ENCODE data around the gene CFAP58.

Gene CFAP58

DNA sequence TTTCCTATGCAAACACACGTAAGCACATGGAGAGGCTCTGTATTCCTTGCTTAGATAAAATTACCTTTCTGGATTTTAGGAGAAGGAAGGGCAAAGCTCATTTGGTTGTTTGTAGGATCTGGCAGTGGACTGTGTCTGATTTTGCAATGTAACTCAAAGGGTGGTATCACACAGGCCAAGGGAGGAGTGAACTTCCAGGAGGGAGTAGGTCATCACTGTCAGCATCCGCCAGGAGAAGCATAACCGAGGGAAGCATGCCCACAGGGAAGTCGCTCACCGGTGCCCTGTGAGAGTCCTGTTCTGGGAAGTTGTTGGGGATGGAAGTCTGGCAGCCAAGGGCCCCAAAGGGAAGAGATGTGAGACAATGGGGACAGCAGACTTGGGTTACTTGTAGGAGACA is 74.4 kb downstream of the CFAP58 start:
- TF ChIP-seq POLR2A (IDR thresholded peaks at IDR 0.05; ENCODE audit: low read depth, low read length), result no peak
- FAIRE-seq, result no peak
- DNase-seq (ENCODE audit: insufficient read length), result no peak

DNA sequence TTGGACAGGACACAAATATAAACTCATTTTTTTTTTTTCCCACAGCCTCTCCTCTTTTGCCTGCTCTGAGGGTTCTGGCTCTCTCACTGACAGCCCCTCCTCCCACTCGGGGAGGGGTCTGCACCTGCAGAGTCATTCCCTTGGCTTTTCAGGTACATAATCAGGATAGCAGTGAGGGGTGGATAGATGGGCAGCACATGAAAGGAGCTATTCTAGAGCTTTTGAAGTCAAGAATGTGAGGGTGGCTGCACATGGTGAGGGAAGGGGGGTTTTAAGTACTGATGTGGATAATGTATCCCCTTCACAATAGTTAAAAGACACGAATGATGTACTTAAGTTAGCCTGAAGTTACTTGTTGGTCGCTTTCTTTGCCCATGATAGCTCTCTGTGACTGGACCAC is 76.2 kb downstream of the CFAP58 start:
- FAIRE-seq (no peak), DNase-seq (ENCODE audit: insufficient read length) (no peak)
- TF ChIP-seq TAF1 (IDR thresholded peaks at IDR 0.05; ENCODE audit: borderline replicate concordance, low read depth, low read length), result no peak
- no peak for TF ChIP-seq POLR2AphosphoS5 (IDR thresholded peaks at IDR 0.05; ENCODE audit: low read depth, low read length)
- TF ChIP-seq POLR2A (IDR thresholded peaks at IDR 0.05; ENCODE audit: low read depth, low read length), result no peak

DNA sequence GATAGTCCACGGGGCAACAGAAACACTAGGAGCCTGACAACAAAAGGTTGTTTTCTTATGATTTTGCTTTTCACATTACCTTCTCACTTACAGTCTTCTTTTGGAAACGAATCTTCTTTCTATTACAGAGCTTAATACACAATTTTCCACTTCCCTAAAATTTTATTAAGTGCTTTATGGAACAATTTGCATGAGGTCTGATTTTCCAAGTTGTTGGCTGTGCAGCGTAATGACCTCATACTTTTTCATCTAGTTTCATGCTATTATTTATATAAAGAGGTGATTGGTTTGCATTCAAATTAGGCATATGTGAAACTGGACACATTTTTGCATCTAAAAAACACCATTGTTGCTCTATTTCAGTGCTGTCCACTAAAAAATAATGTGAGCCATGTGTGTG is 76.7 kb downstream of the CFAP58 start:
- TF ChIP-seq TAF1 (IDR thresholded peaks at IDR 0.05; ENCODE audit: borderline replicate concordance, low read depth, low read length) (no peak), POLR2A (IDR thresholded peaks at IDR 0.05; ENCODE audit: low read depth, low read length) (no peak), POLR2AphosphoS5 (IDR thresholded peaks at IDR 0.05; ENCODE audit: low read depth, low read length) (no peak)
- FAIRE-seq (no peak), DNase-seq (ENCODE audit: insufficient read length) (no peak)

DNA sequence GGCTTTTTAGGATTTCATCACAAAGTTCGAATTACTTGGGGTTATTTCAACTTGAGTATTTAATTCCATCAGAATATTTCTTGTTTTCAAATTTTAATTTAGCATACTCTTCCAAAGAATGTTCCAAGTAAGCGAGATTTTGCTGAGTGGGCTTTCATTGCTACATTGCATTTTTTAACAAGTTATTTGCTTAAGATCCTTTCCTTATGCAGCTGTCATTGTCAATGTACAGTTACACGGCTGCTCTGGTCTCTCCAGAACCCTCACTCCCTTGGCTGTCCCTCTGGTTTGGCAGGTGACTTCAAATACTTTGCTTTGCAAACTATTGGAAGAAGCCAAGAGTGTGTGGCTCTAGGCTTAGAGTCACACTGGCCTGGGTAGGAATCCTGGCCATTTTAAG is 80.0 kb downstream of the CFAP58 start:
- FAIRE-seq (no peak), DNase-seq (ENCODE audit: insufficient read length) (no peak)
- TF ChIP-seq POLR2A (IDR thresholded peaks at IDR 0.05; ENCODE audit: low read depth, low read length) (no peak), POLR2AphosphoS5 (IDR thresholded peaks at IDR 0.05; ENCODE audit: low read depth, low read length) (no peak), TAF1 (IDR thresholded peaks at IDR 0.05; ENCODE audit: borderline replicate concordance, low read depth, low read length) (no peak)

DNA sequence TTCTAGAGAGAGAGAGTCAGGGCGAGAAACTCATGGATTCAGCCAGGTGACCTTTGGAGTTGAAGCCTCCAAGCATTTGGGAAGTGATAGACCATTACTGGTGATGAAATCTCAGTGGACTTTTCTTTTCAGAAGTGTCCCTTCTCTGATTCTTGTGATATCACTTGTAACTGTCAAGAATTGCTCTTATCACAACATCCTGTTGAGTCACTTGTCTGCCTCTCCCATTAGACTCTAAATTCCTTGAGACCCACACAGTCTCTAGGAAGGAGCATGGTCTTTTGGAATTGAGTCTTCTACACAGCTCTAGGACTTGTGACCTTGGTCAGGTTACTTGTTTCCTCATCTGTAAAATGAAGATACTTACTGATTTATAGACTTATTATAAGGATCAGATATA is 81.0 kb downstream of the CFAP58 start:
- DNase-seq (ENCODE audit: insufficient read length) (no peak), FAIRE-seq (no peak)
- no peak for TF ChIP-seq POLR2AphosphoS5 (IDR thresholded peaks at IDR 0.05; ENCODE audit: low read depth, low read length)
- TF ChIP-seq POLR2A (IDR thresholded peaks at IDR 0.05; ENCODE audit: low read depth, low read length), result no peak
- no peak for TF ChIP-seq TAF1 (IDR thresholded peaks at IDR 0.05; ENCODE audit: borderline replicate concordance, low read depth, low read length)

DNA sequence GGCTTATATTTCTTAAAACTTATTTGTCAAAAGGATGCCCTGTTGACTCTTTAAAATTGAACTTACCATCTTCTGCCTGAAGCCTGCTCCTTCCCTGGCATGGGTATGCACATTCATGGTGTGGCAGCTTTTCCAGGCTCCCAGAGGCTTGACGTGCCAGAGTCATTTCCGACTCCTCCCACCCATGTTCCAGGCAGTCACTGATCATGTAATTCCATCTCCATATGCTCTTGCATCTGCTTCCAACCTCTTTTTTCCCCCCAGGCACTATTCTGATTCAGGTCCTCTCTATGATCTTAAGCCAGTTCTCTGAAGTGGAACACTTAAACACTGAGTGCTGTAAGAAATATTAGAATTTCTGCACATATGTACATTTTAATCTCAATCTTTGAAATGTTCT is 82.2 kb downstream of the CFAP58 start:
- no peak for FAIRE-seq
- TF ChIP-seq POLR2AphosphoS5 (IDR thresholded peaks at IDR 0.05; ENCODE audit: low read depth, low read length), result no peak
- no peak for TF ChIP-seq POLR2A (IDR thresholded peaks at IDR 0.05; ENCODE audit: low read depth, low read length)
- no peak for TF ChIP-seq TAF1 (IDR thresholded peaks at IDR 0.05; ENCODE audit: borderline replicate concordance, low read depth, low read length)
- DNase-seq (ENCODE audit: insufficient read length), result no peak

DNA sequence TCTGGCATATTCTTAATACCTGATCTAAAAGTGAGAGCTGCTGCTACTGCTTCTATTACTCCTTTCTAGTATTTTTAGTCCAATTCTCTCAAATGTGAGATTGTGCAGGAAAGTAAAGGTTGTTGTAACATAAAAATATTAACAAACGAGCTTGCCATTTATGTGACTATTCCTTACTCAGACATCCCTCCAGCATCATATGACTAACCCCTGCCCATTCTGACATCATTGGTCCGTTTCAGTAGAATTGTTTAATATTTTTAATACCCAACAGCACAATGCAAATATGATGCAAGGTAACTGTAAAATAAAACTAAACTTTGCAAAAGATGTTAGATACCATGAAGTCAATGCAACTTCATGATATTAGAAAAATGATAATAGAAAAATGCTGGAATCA is 83.6 kb downstream of the CFAP58 start:
- DNase-seq (ENCODE audit: insufficient read length), result no peak
- no peak for FAIRE-seq
- TF ChIP-seq TAF1 (IDR thresholded peaks at IDR 0.05; ENCODE audit: borderline replicate concordance, low read depth, low read length) (no peak), POLR2AphosphoS5 (IDR thresholded peaks at IDR 0.05; ENCODE audit: low read depth, low read length) (no peak), POLR2A (IDR thresholded peaks at IDR 0.05; ENCODE audit: low read depth, low read length) (no peak)

DNA sequence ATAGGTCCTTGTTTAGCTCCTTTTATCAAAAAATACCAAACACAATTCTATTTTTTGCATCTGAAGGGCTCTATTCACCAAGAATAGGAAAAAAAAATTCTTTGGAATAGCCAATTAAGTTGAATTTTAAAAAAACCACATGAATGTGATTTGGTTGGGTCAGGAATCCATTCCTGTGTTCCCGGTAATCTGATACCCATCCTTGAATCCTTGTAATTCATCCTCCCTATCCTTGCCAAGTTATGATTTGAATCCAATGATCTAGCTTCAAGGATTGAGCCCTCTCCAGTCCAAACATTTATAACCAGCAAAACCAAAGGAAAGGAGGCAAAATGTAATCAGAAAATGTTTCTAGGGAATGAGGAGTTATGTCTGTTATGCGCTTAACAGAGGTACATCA is 86.6 kb downstream of the CFAP58 start:
- no peak for DNase-seq (ENCODE audit: insufficient read length)
- no peak for FAIRE-seq
- TF ChIP-seq POLR2AphosphoS5 (IDR thresholded peaks at IDR 0.05; ENCODE audit: low read depth, low read length) (no peak), TAF1 (IDR thresholded peaks at IDR 0.05; ENCODE audit: borderline replicate concordance, low read depth, low read length) (no peak), POLR2A (IDR thresholded peaks at IDR 0.05; ENCODE audit: low read depth, low read length) (no peak)

DNA sequence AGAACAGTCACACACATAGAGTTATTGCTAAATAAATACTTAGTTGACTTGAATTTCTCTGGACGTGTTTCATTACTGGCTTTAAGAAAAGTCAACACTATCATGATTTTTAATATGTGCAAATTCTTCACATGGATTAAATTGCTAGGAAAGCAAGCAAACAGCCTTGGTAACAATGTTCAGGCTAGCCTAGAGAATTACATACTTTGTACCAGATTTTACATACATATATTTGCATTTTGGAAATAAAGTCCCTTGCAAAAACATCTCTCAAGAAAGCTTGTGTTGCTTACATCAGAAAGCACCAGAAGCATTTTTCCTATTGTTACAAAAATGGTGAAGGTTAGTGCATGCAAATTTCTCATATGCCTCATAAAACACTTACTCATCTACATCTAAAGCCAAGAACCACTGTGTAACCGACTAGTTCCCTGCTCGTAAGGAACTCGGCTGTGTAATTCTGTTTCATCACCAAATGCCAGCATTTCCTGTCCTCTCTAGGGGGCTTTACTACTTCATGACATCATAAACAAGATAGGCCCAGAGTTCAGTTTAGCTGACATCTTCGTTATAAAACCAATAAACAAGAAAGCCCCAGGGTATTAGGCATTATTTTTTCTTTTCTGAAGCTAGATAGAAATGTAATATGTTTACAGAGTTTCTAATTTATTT is 87.8 kb downstream of the CFAP58 start:
- TF ChIP-seq TAF1 (IDR thresholded peaks at IDR 0.05; ENCODE audit: borderline replicate concordance, low read depth, low read length) (no peak), POLR2A (IDR thresholded peaks at IDR 0.05; ENCODE audit: low read depth, low read length) (no peak), POLR2AphosphoS5 (IDR thresholded peaks at IDR 0.05; ENCODE audit: low read depth, low read length) (no peak)
- no peak for DNase-seq (ENCODE audit: insufficient read length)
- FAIRE-seq, result no peak

DNA sequence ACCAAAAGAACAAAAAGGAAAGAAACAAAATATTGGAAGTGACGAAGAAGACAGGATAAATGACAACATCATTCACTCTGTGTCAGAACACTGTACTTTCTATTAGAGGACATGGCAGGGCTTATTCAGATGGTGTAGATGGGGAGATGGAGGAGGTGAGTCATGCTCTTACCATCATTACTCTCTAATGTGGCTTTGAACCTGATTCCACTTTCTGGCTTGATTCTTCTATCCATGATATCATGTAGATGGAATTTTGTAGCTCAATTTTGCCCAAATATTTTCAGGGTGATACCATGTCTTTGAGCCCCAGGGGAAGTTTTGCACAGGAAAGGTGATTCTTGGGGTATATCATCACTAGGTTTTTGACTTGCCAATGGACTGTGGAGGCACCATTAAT is 91.7 kb downstream of the CFAP58 start:
- TF ChIP-seq POLR2A (IDR thresholded peaks at IDR 0.05; ENCODE audit: low read depth, low read length) (no peak), POLR2AphosphoS5 (IDR thresholded peaks at IDR 0.05; ENCODE audit: low read depth, low read length) (no peak), TAF1 (IDR thresholded peaks at IDR 0.05; ENCODE audit: borderline replicate concordance, low read depth, low read length) (no peak)
- DNase-seq (ENCODE audit: insufficient read length), result no peak
- peak; percentile 53 for FAIRE-seq

DNA sequence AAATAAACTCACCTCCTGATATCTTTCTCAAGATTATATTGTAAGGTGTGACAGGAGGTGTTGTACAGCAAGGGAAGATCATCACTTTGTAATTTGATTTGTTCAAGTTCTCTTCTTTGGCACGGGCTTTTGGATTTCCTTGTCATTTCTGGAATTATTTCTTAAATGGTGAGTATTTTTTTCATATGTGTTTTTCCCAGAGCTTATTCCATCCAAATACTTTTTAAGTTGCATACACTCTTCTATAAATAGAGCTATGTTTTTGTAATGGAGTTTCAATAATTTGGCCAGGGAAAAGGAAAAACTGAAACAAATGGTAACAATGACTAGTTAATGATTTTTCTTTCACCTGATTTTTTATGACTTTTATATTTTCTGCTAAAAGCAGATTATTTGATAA is 92.5 kb downstream of the CFAP58 start:
- no peak for TF ChIP-seq TAF1 (IDR thresholded peaks at IDR 0.05; ENCODE audit: borderline replicate concordance, low read depth, low read length)
- TF ChIP-seq POLR2A (IDR thresholded peaks at IDR 0.05; ENCODE audit: low read depth, low read length), result no peak
- no peak for TF ChIP-seq POLR2AphosphoS5 (IDR thresholded peaks at IDR 0.05; ENCODE audit: low read depth, low read length)

DNA sequence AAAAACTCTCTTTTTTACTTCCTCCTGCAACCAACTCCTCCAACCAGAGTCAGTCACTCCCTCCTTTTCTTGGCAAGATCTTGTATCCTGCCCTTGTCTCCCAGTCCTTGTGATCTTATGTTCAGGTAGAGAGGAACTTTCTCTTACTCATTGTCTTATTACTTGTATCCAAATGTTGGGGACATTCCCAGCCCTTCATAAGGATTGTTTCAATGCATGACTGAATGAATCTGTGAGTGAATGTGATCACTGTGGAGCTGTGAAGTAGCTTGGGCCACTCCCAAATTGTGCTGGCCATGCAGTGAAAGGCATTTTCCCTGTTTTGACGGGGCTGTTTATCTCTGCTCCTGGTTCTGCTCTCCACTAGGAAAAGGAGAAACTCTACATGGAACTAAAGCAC is 93.7 kb downstream of the CFAP58 start:
- DNase-seq (ENCODE audit: insufficient read length) (no peak), FAIRE-seq (no peak)

More for the DNA sequence above, 92.5 kb downstream of the CFAP58 start:
- DNase-seq (ENCODE audit: insufficient read length) (no peak), FAIRE-seq (no peak)

More for the DNA sequence above, 93.7 kb downstream of the CFAP58 start:
- TF ChIP-seq POLR2A (IDR thresholded peaks at IDR 0.05; ENCODE audit: low read depth, low read length) (no peak), TAF1 (IDR thresholded peaks at IDR 0.05; ENCODE audit: borderline replicate concordance, low read depth, low read length) (no peak), POLR2AphosphoS5 (IDR thresholded peaks at IDR 0.05; ENCODE audit: low read depth, low read length) (no peak)

Measured in GM12892 (cell line).